ENCODE results near the gene VGLL1. TPM values are rescaled to one million over a fixed set of nuclear protein-coding genes. Genes with fewer than 3 reads are reported as not detected.

The VGLL1 gene, protein sequence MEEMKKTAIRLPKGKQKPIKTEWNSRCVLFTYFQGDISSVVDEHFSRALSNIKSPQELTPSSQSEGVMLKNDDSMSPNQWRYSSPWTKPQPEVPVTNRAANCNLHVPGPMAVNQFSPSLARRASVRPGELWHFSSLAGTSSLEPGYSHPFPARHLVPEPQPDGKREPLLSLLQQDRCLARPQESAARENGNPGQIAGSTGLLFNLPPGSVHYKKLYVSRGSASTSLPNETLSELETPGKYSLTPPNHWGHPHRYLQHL
- total RNA-seq (2022; extraction: Qiagen RNA extraction; ENCODE audit: low read depth) = not detected in 5 replicates

DNA sequence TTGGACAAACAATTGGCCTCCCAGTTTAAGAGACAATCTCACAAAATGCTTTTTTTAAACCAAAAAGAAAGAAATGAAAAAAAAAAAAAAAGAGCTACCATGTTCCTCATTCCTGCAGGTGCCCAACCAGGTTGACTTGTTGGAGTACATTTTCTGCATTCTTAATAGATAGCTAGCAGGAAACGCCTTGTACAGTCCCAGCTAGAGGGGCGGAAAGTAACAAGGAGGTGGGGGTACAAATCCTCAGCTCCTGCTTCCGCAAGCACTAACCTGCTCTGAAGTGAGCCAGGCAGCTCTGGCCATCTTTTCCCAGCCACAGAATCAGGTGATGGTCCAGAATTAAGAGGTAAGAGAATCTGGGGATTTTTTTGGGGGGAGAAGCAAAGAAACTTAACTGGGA is at the start of gene VGLL1:
TSS of gene VGLL1 (plus strand) at position 265 of the 400 bp plus-strand sequence. CDS start 3,806 bp downstream, outside the sequence.

DNA sequence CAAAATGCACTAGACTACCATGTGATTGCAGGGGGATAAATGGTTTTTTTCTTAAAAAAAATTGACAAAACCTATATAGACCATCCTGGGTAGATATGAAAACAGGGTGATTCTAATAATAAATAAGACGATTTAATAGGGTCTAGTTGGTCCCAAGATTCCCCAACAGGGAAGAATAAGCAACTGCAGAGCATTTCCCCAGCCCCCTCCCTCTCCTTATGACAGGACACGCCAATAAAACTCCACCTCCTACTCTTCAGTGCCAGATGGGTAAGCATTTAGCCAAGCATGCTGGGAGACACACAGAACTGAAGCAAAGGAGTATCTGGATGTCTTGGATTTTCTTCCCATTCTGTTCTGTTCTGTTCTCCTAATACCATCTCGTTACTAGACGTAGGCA is 44.4 kb upstream of the VGLL1 start, which contains the start of gene BRS3:
TSS of gene BRS3 (plus strand) at position 301 of the 400 bp plus-strand sequence. CDS start 168 bp downstream, outside the sequence.

GRCh38 chrX:136497556-136498052 is 34.4 kb upstream of the VGLL1 start, which contains the start of gene HTATSF1:
Gene HTATSF1, plus strand, starts transcription at chrX:136497592. Its CDS starts 93 bp downstream, at chrX:136497685.

Other genes with a start within 250 kb of the VGLL1 start
- not detected in 5 replicates for gene ADGRG4, start 231.3 kb upstream of the VGLL1 start, total RNA-seq (2022; extraction: Qiagen RNA extraction; ENCODE audit: low read depth)
- gene BRS3, start 44.3 kb upstream of the VGLL1 start, total RNA-seq (2022; extraction: Qiagen RNA extraction; ENCODE audit: low read depth) = not detected in 5 replicates
- 50.0 to 76.5 TPM (median 61.3 TPM) in 5 replicates for gene HTATSF1, start 34.6 kb upstream of the VGLL1 start, total RNA-seq (2022; extraction: Qiagen RNA extraction; ENCODE audit: low read depth)
- gene CD40LG, start 115.9 kb downstream of the VGLL1 start, total RNA-seq (2022; extraction: Qiagen RNA extraction; ENCODE audit: low read depth) = not detected in 5 replicates
- 0.07 to 0.26 TPM (median 0.21 TPM) in 5 replicates for gene ARHGEF6, start 248.7 kb downstream of the VGLL1 start, total RNA-seq (2022; extraction: Qiagen RNA extraction; ENCODE audit: low read depth)